Activated T-helper 1 cell treated with anti-CD3 and anti-CD28 coated beads, Interleukin-2, amount 50 U/mL, for 16 hours (primary cell): ENCODE data around the gene TUBD1.
"Not testable (repeated sequence)": the region's sequence is repeated elsewhere in the genome, so short reads cannot be mapped to it uniquely, and the experiment has no call there.

ENCODE experiments used
- DNase-seq, 2 donors: peaks; one replicate each; pipeline ENCODE4 v3.0.0-alpha.2; 2020; ENCODE audit warnings: low read depth in 1 of 2, low spot score in 1 of 2

Gene TUBD1

DNA sequence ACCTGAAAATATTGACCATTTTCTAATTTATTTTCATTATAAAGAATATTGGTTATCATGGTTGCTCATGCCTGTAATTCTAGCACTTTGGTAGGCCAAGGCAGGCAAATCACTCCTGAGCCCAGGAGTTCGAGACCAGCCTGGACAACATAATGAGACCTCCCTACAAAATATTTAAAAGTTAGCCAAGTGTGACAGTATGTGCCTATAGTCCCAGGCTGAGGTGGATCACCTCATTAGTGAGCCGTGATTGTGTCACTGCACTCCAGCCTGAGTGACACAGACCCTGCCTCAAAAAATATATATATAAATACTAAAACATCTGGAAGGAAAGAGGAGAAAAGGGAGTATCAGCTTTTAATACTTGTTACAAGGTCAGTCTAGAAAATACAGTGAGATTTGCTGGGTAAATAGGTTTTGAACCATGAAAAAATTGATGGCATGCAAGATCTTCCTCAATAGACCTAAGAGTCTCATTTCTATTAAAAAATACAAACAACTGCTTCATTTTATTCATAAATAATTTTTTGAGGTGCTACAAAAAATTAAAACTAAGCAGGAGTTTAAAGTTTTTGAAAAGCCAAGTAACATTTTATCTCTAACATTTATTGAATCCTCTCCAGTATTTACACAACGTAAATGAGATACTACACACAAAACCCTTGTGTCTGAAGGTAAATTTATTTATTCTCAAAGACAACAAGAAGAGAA is 47.7 kb downstream of the TUBD1 start:
- no peak for DNase-seq

DNA sequence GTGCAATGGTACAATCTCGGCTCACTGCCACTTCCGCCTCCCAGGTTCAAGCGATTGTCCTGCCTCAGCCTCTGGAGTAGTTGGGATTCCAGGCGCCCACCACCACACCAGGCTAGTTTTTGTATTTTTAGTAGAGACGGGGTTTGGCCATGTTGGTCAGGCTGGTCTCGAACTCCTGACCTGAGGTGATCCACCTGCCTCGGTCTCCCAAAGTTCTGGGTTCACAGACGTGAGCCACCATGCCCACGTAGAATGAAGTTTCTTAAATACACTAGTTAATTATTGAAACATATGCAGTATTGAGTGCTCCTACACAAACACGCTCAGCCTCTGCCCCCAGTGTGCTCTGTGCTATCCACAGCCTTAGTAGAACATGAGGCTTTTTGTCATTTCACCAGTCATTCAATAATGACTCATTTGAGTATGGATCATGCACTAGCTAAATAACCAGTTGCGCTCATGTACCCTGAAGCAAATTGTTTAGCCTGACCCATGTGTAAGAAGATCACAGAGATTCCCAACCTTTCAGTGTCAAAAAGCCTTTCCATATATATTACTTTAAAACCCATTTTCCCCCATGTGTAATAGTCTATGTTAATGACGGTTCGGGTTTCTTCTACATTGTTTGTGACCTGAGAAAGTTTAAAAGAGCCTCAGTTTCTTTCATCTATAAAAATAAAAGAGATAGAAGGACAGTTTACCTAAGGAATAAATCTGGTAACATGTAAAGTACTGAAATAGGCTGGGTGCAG is 49.7 kb downstream of the TUBD1 start:
- DNase-seq, result peak in 1 of 2 donors; percentile 44

DNA sequence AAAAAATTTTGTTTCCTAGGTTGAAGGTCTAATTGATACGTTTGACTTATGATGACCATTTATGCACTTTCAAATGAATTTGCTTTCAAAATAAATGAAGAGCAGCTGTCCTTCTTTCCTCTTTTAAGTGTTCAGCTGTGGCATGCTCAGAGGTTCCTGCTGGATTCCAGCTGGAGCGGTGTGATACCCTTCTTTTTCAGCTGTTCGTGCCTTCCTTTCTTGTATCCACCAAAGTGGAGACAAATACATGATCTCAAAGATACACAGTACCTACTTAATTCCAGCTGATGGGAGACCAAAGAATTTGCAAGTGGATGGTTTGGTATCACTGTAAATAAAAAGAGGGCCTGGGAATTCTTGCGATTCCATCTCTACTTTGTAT is 50.9 kb downstream of the TUBD1 start:
- DNase-seq, result not testable (repeated sequence)

DNA sequence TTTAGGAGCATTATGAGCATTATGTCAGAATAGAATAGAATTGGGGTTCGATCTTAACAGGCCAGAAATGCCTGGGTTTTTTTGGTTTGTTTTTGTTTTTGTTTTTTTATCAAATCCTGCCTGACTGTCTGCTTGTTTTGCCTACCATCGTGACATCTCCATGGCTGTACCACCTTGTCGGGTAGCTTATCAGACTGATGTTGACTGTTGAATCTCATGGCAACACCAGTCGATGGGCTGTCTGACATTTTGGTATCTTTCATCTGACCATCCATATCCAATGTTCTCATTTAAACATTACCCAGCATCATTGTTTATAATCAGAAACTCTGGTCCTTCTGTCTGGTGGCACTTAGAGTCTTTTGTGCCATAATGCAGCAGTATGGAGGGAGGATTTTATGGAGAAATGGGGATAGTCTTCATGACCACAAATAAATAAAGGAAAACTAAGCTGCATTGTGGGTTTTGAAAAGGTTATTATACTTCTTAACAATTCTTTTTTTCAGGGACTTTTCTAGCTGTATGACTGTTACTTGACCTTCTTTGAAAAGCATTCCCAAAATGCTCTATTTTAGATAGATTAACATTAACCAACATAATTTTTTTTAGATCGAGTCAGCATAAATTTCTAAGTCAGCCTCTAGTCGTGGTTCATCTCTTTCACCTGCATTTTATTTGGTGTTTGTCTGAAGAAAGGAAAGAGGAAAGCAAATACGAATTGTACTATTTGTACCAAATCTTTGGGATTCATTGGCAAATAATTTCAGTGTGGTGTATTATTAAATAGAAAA is 51.5 kb downstream of the TUBD1 start:
- not testable (repeated sequence) for DNase-seq

DNA sequence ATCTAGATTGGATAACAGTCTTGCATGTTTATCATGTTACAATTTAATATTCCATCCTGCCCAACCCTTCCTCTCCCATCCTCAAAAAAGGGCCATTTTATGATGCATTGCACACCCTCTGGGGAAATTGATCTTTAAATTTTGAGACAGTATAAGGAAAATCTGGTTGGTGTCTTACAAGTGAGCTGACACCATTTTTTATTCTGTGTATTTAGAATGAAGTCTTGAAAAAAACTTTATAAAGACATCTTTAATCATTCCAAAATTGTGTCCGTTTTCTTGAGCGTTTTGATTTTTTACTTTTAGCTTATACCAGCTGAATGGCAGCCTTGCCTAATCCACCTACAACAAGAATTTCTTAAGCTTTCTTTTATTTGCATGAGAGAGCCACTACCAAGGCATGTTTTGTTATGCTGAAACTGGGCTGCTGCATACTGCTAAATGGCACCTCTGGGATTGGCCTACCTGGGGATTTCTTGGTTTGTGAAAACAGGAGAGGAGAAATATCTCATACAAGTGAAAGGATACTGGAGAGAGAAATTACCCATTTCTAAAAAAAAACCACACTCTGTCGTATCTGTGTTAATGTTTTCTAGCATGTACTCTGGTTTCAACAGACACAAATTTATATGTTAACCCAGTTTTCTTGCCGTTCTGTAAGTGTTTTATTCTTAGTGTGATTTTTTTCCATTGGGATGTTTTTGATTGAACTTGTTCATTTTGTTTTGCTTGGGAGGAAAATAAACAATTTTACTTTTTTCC is 52.2 kb downstream of the TUBD1 start:
- no peak for DNase-seq

DNA sequence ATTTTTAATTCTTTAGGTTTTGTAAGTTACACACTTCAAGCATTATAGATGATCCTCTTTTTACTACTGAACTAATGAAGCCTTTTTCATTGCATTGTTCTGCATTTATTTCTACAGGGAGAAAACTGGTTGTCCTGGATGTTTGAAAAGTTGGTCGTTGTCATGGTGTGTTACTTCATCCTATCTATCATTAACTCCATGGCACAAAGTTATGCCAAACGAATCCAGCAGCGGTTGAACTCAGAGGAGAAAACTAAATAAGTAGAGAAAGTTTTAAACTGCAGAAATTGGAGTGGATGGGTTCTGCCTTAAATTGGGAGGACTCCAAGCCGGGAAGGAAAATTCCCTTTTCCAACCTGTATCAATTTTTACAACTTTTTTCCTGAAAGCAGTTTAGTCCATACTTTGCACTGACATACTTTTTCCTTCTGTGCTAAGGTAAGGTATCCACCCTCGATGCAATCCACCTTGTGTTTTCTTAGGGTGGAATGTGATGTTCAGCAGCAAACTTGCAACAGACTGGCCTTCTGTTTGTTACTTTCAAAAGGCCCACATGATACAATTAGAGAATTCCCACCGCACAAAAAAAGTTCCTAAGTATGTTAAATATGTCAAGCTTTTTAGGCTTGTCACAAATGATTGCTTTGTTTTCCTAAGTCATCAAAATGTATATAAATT is 53.0 kb downstream of the TUBD1 start:
- no peak for DNase-seq

DNA sequence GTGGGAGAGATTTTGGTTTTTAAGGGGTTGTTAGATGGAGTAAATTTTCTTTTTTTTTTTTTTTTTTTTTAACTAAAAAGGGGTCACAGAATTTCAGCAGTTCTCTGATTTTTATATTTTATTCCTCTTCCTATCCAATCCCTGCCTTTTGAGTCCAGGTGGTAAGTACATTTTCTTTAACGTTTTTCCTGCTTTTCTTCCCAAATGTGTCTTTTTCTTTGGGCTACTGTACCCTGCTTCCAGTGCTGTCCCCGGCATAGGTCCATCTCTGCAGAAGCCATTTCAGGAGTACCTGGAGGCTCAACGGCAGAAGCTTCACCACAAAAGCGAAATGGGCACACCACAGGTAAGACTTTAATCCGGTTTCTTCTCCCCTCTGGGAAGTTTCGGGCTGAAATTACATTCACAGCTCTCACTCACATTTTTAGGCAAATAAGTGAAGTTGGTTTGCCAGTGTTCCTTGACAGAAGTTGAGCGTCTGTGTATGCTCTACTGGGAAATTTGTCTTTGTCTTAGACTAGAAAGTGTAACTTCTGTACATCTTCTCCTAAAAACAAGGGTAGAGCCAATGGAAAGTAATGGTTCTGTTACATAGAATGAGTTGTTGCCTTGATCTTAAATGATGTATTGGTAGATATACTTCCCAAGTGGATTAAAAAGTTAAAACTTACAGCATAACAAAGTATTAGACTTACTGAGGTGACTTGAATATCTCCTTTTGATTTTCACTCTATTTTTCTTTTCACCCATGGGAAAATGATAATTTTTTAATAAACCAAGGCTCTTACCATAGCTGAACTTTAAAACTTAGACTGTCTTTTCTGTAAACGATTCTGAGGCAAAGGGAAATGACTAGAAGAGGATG is 54.5 kb downstream of the TUBD1 start:
- DNase-seq, result no peak

DNA sequence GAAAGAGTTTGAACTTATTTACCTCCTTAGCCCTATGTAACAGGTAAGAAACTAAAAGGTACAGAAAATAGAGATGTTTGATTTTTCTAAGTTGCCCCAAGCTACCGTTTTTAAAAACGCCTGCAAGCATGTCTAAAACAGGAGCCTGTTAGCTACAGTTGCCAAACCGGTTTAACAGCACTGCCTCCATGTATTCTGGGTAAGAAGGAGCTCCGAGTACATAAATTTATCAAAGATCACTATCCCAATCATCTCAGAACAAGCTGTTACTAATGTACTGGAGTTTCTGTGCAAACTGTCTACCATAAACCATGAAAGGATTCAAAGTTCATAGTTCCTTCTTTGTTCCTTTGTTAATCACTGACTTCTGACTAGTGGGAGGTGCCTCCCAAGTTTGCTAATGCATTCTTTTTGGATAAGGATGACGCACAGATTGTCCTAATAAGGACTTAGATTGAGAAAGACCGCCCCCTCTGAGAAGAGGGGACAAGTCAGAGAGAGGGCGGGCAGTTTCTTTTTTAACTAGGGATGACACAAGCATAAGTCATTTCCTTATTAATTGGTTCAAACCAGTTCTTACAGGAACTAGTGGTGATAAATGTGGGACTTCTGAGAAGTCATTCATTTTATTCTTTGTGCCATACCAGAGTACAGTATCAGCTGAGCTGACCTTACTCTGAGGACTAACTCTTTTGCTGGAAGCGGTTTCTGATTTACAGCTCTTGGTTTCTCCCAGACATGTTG is 55.3 kb downstream of the TUBD1 start:
- peak in 1 of 2 donors; percentile 53 for DNase-seq

DNA sequence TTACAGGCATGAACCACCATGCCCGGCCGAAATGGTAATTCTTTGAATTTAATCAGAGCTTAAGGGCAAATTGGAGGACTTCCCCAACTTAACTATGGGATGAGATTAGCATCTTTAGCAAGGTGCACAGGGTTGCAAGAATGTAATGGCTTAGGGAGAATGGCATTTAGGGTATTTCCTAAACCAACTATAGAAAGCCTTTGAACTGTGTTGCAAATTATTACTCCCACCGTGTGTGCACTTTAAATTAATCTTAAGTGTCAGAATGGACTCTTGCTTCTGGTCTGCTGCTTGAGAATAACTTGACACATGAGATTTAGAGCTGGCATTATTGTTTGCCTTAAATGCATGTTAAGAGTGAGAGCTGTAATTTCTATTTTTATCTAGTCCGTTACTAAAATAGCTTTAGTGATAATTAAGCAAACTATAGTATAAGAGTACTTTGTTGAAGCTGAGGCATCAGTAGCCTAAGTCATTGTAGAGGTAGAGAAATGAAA is 59.8 kb downstream of the TUBD1 start:
- DNase-seq, result no peak

DNA sequence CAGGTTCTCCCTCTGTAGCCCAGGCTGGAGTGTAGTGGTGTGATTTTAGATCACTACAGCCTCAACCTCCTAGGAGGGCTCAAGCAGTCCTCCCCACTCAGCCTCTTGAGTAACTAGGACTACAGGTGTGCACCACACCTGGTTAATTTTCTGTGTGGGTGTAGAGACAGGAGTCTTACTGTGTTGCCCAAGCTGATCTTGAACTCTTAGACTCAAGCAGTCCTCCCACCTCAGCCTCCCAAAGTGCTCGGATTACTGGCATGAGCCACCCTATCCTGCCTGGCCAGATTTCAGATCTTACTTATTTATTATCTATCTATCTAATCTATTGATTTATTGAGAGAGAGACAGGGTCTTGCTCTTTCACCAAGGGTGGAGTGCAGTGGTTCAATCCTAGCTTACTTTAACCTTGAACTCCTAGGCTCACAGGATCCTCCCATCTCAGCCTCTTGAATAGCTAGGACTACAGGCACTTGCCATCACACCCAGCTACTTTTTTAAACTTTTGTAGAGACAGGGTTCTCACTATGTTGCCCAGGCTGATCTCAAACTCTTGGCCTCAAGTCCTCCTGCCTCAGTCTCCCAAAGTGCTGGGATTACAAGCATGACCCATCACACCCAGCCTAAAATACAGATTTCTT is 61.8 kb downstream of the TUBD1 start:
- DNase-seq, result no peak

DNA sequence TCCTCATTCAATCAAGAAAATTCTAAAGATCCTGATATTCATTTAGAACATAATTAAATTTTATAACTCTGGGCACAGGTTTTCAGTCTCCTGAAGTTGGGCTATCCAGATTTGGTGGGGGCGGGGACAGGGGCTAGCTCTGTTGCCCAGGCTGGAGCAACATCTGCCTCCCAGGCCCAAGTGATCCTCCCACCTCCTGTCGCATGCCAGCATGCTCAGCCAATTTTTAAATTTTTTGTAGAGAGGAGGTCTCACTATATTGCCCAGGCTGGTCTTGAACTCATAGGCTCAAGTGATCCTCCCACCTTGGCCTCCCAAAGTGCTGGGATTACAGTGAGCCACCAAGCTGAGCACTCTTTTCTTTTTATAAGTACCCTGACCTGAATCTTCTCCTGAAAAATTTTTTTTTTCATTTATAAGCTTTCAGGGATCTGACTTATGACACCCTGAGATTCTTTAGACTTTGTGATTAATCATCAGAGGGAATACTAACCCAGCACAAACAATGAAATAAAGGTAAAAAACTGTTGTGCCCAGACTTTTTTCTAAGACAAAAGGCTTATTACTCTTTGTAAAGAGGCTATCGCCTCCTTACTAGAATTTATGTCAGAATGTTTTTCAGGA is 62.6 kb downstream of the TUBD1 start:
- DNase-seq, result no peak

DNA sequence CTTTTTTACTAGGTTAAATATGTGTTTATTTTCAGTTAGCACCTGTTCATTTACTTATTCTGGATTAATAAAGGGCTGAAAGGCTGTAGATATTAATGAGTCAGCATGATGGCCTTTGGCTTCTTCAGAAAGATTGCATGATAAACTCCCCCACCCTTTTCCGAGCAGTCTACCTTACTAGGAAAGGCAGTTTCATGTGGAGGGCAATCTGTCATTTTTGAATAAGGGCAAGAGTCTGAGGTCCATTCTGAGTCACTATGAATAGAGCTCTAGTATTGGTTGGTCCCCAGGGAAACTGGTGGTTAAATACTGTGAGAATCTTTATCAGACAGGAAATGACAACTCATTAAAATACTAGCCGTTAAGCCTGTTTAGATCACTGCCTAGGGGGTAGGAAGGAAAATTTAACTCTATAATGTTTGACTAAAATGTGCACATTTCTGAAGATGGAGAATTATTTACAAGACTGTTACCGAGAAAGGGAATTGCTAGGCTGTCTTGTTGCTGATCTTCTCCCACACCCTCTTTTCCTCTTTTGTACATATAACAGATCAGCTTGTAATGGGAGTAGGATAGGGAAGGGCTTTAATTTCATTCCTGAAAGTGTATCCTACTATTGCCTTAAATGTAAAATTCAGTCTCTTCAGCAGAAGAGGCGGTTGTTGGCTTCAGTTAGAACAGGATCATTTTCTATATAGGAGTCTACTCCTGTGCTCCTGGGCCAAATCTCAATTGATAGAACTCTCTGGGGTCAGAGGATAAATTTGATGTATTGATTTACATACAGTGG is 63.3 kb downstream of the TUBD1 start:
- no peak for DNase-seq

DNA sequence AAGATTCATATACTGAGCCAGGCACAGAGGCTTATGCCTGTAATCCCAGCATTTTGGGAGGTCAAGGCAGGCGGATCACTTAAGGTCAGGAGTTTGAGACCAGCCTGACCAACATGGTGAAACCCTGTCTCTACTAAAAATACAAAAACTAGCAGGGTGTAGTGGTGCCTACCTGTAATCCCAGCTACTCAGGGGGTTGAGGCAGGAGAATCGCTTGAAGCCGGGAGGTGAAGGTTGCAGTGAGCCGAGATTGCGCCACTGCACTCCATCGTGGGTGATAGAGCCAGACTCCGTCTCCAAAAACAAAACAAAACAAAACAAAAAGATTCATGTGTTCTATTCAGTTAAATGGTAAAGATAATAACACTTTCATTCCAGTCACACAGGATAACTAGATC is 63.9 kb downstream of the TUBD1 start:
- DNase-seq, result not testable (repeated sequence)

DNA sequence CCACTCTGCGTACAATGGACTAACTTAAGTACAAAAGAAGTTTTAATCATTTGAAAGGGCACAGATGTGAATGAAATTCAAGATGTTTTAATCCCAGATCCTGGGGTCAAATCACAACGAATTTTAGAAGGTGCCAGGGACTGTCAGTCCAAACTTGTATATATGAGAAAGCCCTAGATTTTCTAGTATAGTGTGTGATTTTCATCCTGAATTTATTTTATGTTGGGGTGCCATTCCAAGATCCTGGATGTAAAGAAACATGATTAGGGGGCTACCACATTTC is 64.3 kb downstream of the TUBD1 start:
- DNase-seq, result no peak

DNA sequence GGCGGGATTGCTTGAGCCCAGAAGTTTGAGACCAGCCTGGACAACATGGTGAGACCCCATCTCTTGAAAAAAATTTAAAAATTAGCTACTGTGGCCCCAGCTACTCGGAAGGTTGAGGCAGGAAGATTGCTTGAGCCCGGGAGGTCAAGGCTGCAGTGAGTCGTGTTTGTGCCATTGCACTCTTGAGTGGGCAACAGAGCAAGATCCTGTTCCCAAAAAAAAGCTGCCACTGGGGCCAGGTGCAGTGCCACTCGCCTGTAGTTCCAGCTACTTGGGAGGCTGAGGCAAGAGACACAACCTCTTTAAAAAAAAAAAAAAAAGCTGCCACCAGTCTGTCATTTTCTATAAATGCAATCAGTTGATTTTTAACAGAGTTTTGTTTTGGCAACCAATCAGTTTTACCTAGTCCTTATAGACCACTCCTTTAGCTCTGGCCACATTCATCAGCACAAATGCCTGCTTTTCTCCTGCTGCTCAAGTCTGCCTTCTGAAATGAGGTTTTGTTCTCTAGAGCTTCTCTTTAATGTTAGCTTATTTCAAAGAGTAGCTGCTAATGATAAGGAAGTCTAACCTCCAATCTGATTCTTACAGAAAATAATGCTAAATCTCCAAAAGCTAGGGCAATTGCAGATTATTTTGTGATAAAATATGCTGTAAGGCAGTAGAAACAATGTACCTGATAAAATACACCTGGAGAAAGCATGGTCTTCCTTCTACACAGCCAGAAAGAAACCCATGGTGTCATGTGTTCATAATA is 64.8 kb downstream of the TUBD1 start:
- no peak for DNase-seq

DNA sequence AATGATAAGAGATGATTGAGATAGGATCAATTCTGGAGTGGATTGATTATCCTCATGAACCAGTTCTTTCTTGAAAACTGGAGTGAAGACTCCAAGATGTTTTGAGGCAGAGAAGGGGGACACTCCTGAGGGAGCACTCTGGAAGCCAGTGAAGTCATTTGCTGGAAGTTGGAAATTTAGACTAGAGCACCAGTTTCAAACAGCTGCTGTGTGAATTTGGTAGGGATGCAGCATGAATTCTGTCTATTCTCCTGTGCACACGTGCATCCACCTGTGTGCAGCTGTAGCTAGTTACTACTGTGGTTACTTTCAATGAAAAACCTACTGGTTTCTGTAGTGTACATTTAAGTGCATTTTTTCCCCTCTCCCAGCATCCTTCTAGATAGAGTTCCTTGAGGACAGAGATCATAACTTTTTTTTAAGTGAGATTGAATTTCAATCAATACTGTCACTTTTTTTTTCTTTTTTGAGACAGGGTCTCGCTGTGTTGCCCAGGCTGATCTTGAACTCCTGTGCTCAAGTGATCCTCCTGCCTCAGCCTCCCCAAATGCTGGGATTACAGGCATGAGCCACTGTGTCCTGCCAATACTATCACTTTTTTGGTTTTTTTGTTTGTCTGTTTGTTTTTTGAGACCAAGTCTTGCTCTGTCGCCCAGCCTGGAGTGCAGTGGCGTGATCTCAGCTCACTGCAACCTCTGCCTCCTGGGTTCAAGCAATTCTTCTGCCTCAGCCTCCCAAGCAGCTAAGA is 65.9 kb downstream of the TUBD1 start:
- no peak for DNase-seq
